ENCODE results near the gene DDX11. TPM values are rescaled to one million over a fixed set of nuclear protein-coding genes. Genes with fewer than 3 reads are reported as not detected.
"Not testable (repeated sequence)": the region's sequence is repeated elsewhere in the genome, so short reads cannot be mapped to it uniquely, and the experiment has no call there.

Gene DDX11
- total and polyA plus RNA-seq, 2 of the 4 experiments (the other 2 are of a cell fraction): 10.8 to 17.6 TPM

GRCh38 chr12:31089072-31089471 lies 15.4 kb downstream of the DDX11 start:
- H4K20me1 ChIP-seq (ENCODE audit: insufficient read depth, low read length): no peaks in the 10 kb centered on the region
- H2BK15ac ChIP-seq (ENCODE audit: low read depth, low read length): no peak overlapping the region
- no peak overlapping the region for H4K5ac ChIP-seq (ENCODE audit: low read depth, low read length)
- H2BK120ac ChIP-seq (ENCODE audit: low read depth, low read length): no peak overlapping the region
- H2AK9ac ChIP-seq (replicated peaks; ENCODE audit: low read depth, low read length, poor library complexity): no peak overlapping the region
- no peak overlapping the region for H4K8ac ChIP-seq (ENCODE audit: low read depth in 2 of 2, low read length in 2 of 2)
- dilution Hi-C loops (cut with HindIII; ENCODE audit: low sequenced_read_pairs, unreplicated experiment) (no loop called here), in situ Hi-C loops (cut with MboI; ENCODE audit: low sequenced_read_pairs) (no loop called here), intact Hi-C loops (cut with micrococcal nuclease) (no loop called here)
- H3K4me2 ChIP-seq (ENCODE audit: low read depth, low read length): no peak overlapping the region
- H3K9ac ChIP-seq (ENCODE audit: low read depth, low read length): no peak overlapping the region
- H3K9me1 ChIP-seq (ENCODE audit: insufficient read depth, low read length): no peaks in the 10 kb centered on the region
- TF ChIP-seq ELK1 (IDR thresholded peaks at IDR 0.05; ENCODE audit: borderline replicate concordance, low read depth, low read length): no peak
- no peak for TF ChIP-seq POLR2A (IDR thresholded peaks at IDR 0.05; ENCODE audit: low read depth, low read length)
- TF ChIP-seq USF2 (IDR thresholded peaks at IDR 0.05; ENCODE audit: low read depth, low read length): no peak
- TF ChIP-seq CHD1 (IDR thresholded peaks at IDR 0.05; ENCODE audit: low read depth, low read length): no peak
- no peak for TF ChIP-seq BHLHE40 (IDR thresholded peaks at IDR 0.05; ENCODE audit: low read depth, low read length)
- TF ChIP-seq FOS (IDR thresholded peaks at IDR 0.05; ENCODE audit: low read depth, low read length): no peak
- no peak for TF ChIP-seq NFE2L2 (IDR thresholded peaks at IDR 0.05; ENCODE audit: low read depth, low read length)
- TF ChIP-seq MAFK (IDR thresholded peaks at IDR 0.05; ENCODE audit: low read depth, low read length): no peak
- DNase-seq (no peak), ATAC-seq (ENCODE audit: low read depth) (no peak)
- H3K4ac ChIP-seq (ENCODE audit: low read depth, low read length): no peak overlapping the region
- H3K18ac ChIP-seq (ENCODE audit: low read depth, low read length): no peak overlapping the region
- H3K4me3 ChIP-seq (ENCODE audit: insufficient read depth, low read depth, low read length): no peak overlapping the region
- no peak overlapping the region for H3K56ac ChIP-seq (ENCODE audit: extremely low read depth, insufficient read depth, low read length)
- no peak overlapping the region for H2AFZ ChIP-seq (replicated peaks; ENCODE audit: low read length, poor library complexity)
- H3K79me1 ChIP-seq (ENCODE audit: low read depth in 1 of 2, low read length in 2 of 2): no peaks in the 10 kb centered on the region
- H2BK20ac ChIP-seq (ENCODE audit: low read depth, low read length): no peak overlapping the region
- H3K36me3 ChIP-seq (ENCODE audit: control insufficient read depth, insufficient read depth, low read length): peaks cover 6% of the 10 kb centered on the region
- WGBS, 2 experiments (ENCODE audit: extremely low coverage in 2 of 2, insufficient read length in 1 of 2): no CpG with 5 or more reads among the region's 12 CpGs
- BruUV-seq (replicated peaks): no TSS peak
- H2AK5ac ChIP-seq (ENCODE audit: low read depth, low read length): no peak overlapping the region
- H3K23ac ChIP-seq (ENCODE audit: low read depth, low read length): no peak overlapping the region
- CTCF ChIA-PET: no interaction called here
- no peaks in the 10 kb centered on the region for H3K27me3 ChIP-seq (ENCODE audit: control insufficient read depth, insufficient read depth, low read length)
- no peaks in the 10 kb centered on the region for H3K9me3 ChIP-seq (ENCODE audit: control insufficient read depth, insufficient read depth, low read length)
- no peak overlapping the region for H2BK5ac ChIP-seq (ENCODE audit: low read depth, low read length, poor library complexity, severe bottlenecking)
- H3K4me1 ChIP-seq (ENCODE audit: control insufficient read depth, insufficient read depth, low read length): no peaks in the 10 kb centered on the region
- POLR2A ChIA-PET (ENCODE audit: unreplicated experiment): no interaction called here
- no peak overlapping the region for H3K27ac ChIP-seq (ENCODE audit: insufficient read depth, low read length)
- H3K14ac ChIP-seq (replicated peaks; ENCODE audit: low read depth, low read length): no peak overlapping the region
- no peak overlapping the region for H4K91ac ChIP-seq (ENCODE audit: insufficient read depth, low read depth, low read length)

- H3K79me1 ChIP-seq (ENCODE audit: low read depth in 1 of 2, low read length in 2 of 2); H3K27me3 ChIP-seq (ENCODE audit: control insufficient read depth, insufficient read depth, low read length); H3K36me3 ChIP-seq (ENCODE audit: control insufficient read depth, insufficient read depth, low read length); H3K9me3 ChIP-seq (ENCODE audit: control insufficient read depth, insufficient read depth, low read length); H4K20me1 ChIP-seq (ENCODE audit: insufficient read depth, low read length); H3K4me3 ChIP-seq (ENCODE audit: insufficient read depth, low read depth, low read length); H2BK20ac ChIP-seq (ENCODE audit: low read depth, low read length); H3K56ac ChIP-seq (ENCODE audit: extremely low read depth, insufficient read depth, low read length); H3K4me2 ChIP-seq (ENCODE audit: low read depth, low read length); POLR2A ChIA-PET (ENCODE audit: unreplicated experiment); H4K8ac ChIP-seq (ENCODE audit: low read depth in 2 of 2, low read length in 2 of 2); H3K23ac ChIP-seq (ENCODE audit: low read depth, low read length); H3K9me1 ChIP-seq (ENCODE audit: insufficient read depth, low read length); H3K14ac ChIP-seq (replicated peaks; ENCODE audit: low read depth, low read length); H2BK15ac ChIP-seq (ENCODE audit: low read depth, low read length); H2AK5ac ChIP-seq (ENCODE audit: low read depth, low read length); H2BK120ac ChIP-seq (ENCODE audit: low read depth, low read length); H3K9ac ChIP-seq (ENCODE audit: low read depth, low read length); ATAC-seq (ENCODE audit: low read depth); H3K4ac ChIP-seq (ENCODE audit: low read depth, low read length); H4K5ac ChIP-seq (ENCODE audit: low read depth, low read length); BruUV-seq (replicated peaks); H4K91ac ChIP-seq (ENCODE audit: insufficient read depth, low read depth, low read length); H3K4me1 ChIP-seq (ENCODE audit: control insufficient read depth, insufficient read depth, low read length); CTCF ChIA-PET; H2AK9ac ChIP-seq (replicated peaks; ENCODE audit: low read depth, low read length, poor library complexity); intact Hi-C loops (cut with micrococcal nuclease); DNase-seq; H2BK5ac ChIP-seq (ENCODE audit: low read depth, low read length, poor library complexity, severe bottlenecking); H3K27ac ChIP-seq (ENCODE audit: insufficient read depth, low read length); dilution Hi-C loops (cut with HindIII; ENCODE audit: low sequenced_read_pairs, unreplicated experiment); H2AFZ ChIP-seq (replicated peaks; ENCODE audit: low read length, poor library complexity); H3K18ac ChIP-seq (ENCODE audit: low read depth, low read length); in situ Hi-C loops (cut with MboI; ENCODE audit: low sequenced_read_pairs): not testable (repeated sequence)
- no CpG with 5 or more reads among the region's 19 CpGs for WGBS, 2 experiments (ENCODE audit: extremely low coverage in 2 of 2, insufficient read length in 1 of 2)
These were observed 18.0 kb downstream of the DDX11 start for GRCh38 chr12:31091629-31092028.

Measured in IMR-90 (cell line).